Smooth muscle cell (in vitro differentiated cells): ENCODE data around the gene TTC28. TPM values are rescaled to one million over a fixed set of nuclear protein-coding genes. Genes with fewer than 3 reads are reported as not detected.

Experiments used
- DNase-seq: peaks from one replicate; lab custom pipeline; 2025; ENCODE audit not compliant: unreplicated experiment; lab: John Stamatoyannopoulos, UW
- H2AFZ ChIP-seq: fragments of 200-600 bp; sonication (generic); 2 replicates; pipeline ENCODE4 v1.6.0; 2016; ENCODE audit warnings: antibody characterized with exemption, low read depth, mild to moderate bottlenecking
- H3F3A ChIP-seq: fragments of 200-600 bp; sonication (generic); 2 replicates; pipeline ENCODE4 v1.6.0; 2017; ENCODE audit warnings: antibody characterized with exemption, low read depth
- H3K27ac ChIP-seq: fragments of 200-600 bp; sonication (generic); 2 replicates; pipeline ENCODE4 v1.5.1; 2016; ENCODE audit warnings: low read depth, mild to moderate bottlenecking
- H3K27me3 ChIP-seq: fragments of 200-600 bp; sonication (generic); 2 replicates; pipeline ENCODE4 v1.6.1; 2016; ENCODE audit warnings: low read depth, mild to moderate bottlenecking
- H3K36me3 ChIP-seq: fragments of 200-600 bp; sonication (generic); 2 replicates; pipeline ENCODE4 v1.5.1; 2016; ENCODE audit warnings: low read depth
- H3K4me1 ChIP-seq: fragments of 200-600 bp; sonication (generic); 2 replicates; pipeline ENCODE4 v1.5.1; 2016; ENCODE audit warnings: low read depth
- H3K4me2 ChIP-seq: fragments of 200-600 bp; sonication (generic); 2 replicates; pipeline ENCODE4 v1.6.0; 2016; ENCODE audit warnings: mild to moderate bottlenecking
- H3K4me3 ChIP-seq: fragments of 200-600 bp; sonication (generic); 2 replicates; pipeline ENCODE4 v1.5.1; 2016; ENCODE audit warnings: mild to moderate bottlenecking
- H3K79me2 ChIP-seq: fragments of 200-600 bp; sonication (generic); 2 replicates; pipeline ENCODE4 v1.6.0; 2016; ENCODE audit warnings: low read depth, mild to moderate bottlenecking
- H3K9ac ChIP-seq: fragments of 200-600 bp; sonication (generic); 2 replicates; pipeline ENCODE4 v1.6.0; 2016; ENCODE audit warnings: low read depth
- H3K9me3 ChIP-seq: fragments of 200-600 bp; sonication (generic); replicated peaks from 2 replicates; pipeline ENCODE4 v1.5.1; 2016; ENCODE audit warnings: low read depth
- H4K20me1 ChIP-seq: fragments of 200-600 bp; sonication (generic); 2 replicates; pipeline ENCODE4 v1.6.0; 2016; ENCODE audit warnings: low read depth
- WGBS: methylation state at CpG from one replicate; pipeline ENCODE4 v1.1.7; 2016; ENCODE audit warnings: low lambda C conversion rate; 5-methylcytosine and 5-hydroxymethylcytosine counted together
- polyA plus RNA-seq: library from polyadenylated mRNA; unstranded; fragments of >200 nt; fragmentation: Nextera tagmentation; extraction: Ambion mirVana; gene quantifications from 2 replicates; pipeline ENCODE4 v1.2.1, GENCODE V29; 2016
- total RNA-seq: library from RNA; depleted of rRNA; stranded (reverse); fragments of >200 nt; gene quantifications from 2 replicates; pipeline ENCODE4 v1.2.3, GENCODE V29; 2014
- TF ChIP-seq, protein P1 (sequence below): fragments of 200-600 bp; sonication (generic); IDR thresholded peaks from 2 replicates; pipeline ENCODE4 v1.5.1; 2017; ENCODE audit warnings: borderline replicate concordance, mild to moderate bottlenecking, antibody characterized with exemption; ENCODE audit not compliant: insufficient read depth, poor library complexity, severe bottlenecking

Gene TTC28
- total and polyA plus RNA-seq, 2 experiments from 2014 or later = 6.3 to 17.9 TPM

- peaks cover 34% of the 10 kb centered on the region for H3K4me1 ChIP-seq
- H3F3A ChIP-seq = peaks cover 7% of the 10 kb centered on the region
- no peak overlapping the region for H3K27ac ChIP-seq
- WGBS = 67% methylated on average over 1 of the region's 1 CpG
- no peak overlapping the region for H3K4me3 ChIP-seq
- no peak overlapping the region for H2AFZ ChIP-seq
- DNase-seq = no peak
- no peaks in the 10 kb centered on the region for H3K79me2 ChIP-seq
- no peaks in the 10 kb centered on the region for H3K9me3 ChIP-seq
- no peak overlapping the region for H3K4me2 ChIP-seq
- H4K20me1 ChIP-seq = peaks cover 5% of the 10 kb centered on the region
- H3K9ac ChIP-seq = no peak overlapping the region
- TF ChIP-seq, protein P1, sequence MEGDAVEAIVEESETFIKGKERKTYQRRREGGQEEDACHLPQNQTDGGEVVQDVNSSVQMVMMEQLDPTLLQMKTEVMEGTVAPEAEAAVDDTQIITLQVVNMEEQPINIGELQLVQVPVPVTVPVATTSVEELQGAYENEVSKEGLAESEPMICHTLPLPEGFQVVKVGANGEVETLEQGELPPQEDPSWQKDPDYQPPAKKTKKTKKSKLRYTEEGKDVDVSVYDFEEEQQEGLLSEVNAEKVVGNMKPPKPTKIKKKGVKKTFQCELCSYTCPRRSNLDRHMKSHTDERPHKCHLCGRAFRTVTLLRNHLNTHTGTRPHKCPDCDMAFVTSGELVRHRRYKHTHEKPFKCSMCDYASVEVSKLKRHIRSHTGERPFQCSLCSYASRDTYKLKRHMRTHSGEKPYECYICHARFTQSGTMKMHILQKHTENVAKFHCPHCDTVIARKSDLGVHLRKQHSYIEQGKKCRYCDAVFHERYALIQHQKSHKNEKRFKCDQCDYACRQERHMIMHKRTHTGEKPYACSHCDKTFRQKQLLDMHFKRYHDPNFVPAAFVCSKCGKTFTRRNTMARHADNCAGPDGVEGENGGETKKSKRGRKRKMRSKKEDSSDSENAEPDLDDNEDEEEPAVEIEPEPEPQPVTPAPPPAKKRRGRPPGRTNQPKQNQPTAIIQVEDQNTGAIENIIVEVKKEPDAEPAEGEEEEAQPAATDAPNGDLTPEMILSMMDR = no peak
- no peaks in the 10 kb centered on the region for H3K27me3 ChIP-seq
- H3K36me3 ChIP-seq = no peaks in the 10 kb centered on the region
Measured at GRCh38 chr22:27971926-27972325, 707.7 kb downstream of the TTC28 start.

GRCh38 chr22:27970596-27971220 lies 708.9 kb downstream of the TTC28 start:
- TF ChIP-seq, protein P1 = no peak
- Histone ChIP-seq H3K27me3 (no peaks in the 10 kb centered on the region), H3F3A (peaks cover 7% of the 10 kb centered on the region), H4K20me1 (peaks cover 5% of the 10 kb centered on the region), H3K79me2 (no peaks in the 10 kb centered on the region), H3K4me3 (no peak overlapping the region), H3K9me3 (no peaks in the 10 kb centered on the region), H3K9ac (no peak overlapping the region), H3K27ac (no peak overlapping the region), H3K4me2 (peak overlapping the region; percentile 41), H3K36me3 (no peaks in the 10 kb centered on the region), H2AFZ (no peak overlapping the region), H3K4me1 (peaks cover 29% of the 10 kb centered on the region)
- no peak for DNase-seq
- WGBS = 55% methylated on average over 1 of the region's 1 CpG

GRCh38 chr22:27966168-27967064 lies 713.2 kb downstream of the TTC28 start:
- 93% methylated on average over 15 of the region's 15 CpGs for WGBS

More at GRCh38 chr22:27966168-27967064, 713.2 kb downstream of the TTC28 start:
- Histone ChIP-seq H4K20me1 (no peaks in the 10 kb centered on the region), H3K79me2 (no peaks in the 10 kb centered on the region), H3K9ac (no peak overlapping the region), H3K4me1 (peaks cover 14% of the 10 kb centered on the region), H2AFZ (no peak overlapping the region), H3K27me3 (no peaks in the 10 kb centered on the region), H3K4me3 (no peak overlapping the region), H3K9me3 (no peaks in the 10 kb centered on the region), H3K36me3 (no peaks in the 10 kb centered on the region), H3K27ac (no peak overlapping the region), H3F3A (peaks cover 5% of the 10 kb centered on the region), H3K4me2 (no peak overlapping the region)
- no peak for DNase-seq
- TF ChIP-seq, protein P1 = no peak
